ENCODE measurements around the gene MYCBPAP.

DNA sequence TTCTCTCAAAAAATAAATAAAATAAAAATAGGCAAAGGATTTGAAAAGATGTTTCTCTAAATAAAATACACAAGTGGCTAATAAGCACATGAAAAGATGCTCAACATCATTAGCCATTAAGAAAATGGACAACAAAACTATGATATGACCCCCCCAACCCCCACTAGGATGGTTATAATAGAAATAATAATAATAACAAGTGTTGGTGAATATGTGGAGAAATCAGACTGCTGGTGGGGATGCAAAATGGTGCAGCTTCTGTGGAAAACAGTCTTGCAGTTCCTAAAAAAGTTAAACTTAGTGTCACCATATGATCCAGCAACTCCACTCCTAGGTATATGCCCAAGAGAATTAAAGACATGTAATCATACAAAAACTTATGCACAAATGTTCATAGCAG is 9.0 kb upstream of the MYCBPAP start:
- TF ChIP-seq, protein P1, sequence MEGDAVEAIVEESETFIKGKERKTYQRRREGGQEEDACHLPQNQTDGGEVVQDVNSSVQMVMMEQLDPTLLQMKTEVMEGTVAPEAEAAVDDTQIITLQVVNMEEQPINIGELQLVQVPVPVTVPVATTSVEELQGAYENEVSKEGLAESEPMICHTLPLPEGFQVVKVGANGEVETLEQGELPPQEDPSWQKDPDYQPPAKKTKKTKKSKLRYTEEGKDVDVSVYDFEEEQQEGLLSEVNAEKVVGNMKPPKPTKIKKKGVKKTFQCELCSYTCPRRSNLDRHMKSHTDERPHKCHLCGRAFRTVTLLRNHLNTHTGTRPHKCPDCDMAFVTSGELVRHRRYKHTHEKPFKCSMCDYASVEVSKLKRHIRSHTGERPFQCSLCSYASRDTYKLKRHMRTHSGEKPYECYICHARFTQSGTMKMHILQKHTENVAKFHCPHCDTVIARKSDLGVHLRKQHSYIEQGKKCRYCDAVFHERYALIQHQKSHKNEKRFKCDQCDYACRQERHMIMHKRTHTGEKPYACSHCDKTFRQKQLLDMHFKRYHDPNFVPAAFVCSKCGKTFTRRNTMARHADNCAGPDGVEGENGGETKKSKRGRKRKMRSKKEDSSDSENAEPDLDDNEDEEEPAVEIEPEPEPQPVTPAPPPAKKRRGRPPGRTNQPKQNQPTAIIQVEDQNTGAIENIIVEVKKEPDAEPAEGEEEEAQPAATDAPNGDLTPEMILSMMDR (IDR thresholded peaks at IDR 0.05; ENCODE audit: low read length), result no peak
- no peak for TF ChIP-seq EZH2 (optimal IDR thresholded peaks at IDR 0.05; ENCODE audit: low read depth, low read length)
